ENCODE measurements around the gene NASP. TPM values are rescaled to one million over a fixed set of nuclear protein-coding genes. Genes with fewer than 3 reads are reported as not detected.

Gene NASP, protein sequence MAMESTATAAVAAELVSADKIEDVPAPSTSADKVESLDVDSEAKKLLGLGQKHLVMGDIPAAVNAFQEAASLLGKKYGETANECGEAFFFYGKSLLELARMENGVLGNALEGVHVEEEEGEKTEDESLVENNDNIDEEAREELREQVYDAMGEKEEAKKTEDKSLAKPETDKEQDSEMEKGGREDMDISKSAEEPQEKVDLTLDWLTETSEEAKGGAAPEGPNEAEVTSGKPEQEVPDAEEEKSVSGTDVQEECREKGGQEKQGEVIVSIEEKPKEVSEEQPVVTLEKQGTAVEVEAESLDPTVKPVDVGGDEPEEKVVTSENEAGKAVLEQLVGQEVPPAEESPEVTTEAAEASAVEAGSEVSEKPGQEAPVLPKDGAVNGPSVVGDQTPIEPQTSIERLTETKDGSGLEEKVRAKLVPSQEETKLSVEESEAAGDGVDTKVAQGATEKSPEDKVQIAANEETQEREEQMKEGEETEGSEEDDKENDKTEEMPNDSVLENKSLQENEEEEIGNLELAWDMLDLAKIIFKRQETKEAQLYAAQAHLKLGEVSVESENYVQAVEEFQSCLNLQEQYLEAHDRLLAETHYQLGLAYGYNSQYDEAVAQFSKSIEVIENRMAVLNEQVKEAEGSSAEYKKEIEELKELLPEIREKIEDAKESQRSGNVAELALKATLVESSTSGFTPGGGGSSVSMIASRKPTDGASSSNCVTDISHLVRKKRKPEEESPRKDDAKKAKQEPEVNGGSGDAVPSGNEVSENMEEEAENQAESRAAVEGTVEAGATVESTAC
- 100 to 1,000 TPM; 214 to 241 TPM for total RNA-seq

GRCh38 chr1:45583666-45584350 lies at the start of gene NASP:
Gene NASP (plus strand): TSS chr1:45584041. CDS start chr1:45584147, 106 bp downstream.
- peak within 1 kb of the TSS; percentile 94 for H3K27ac Mint-ChIP-seq
- DNase-seq, result peak; percentile 93 to 96
- H3K4me1 Mint-ChIP-seq (ENCODE audit: low read depth), result peaks cover 44% of the 10 kb centered on the region
- peak within 1 kb of the TSS; percentile 91 to 97 for H3K4me3 Mint-ChIP-seq
- no peaks in the 10 kb centered on the region for H3K9me3 Mint-ChIP-seq
- no peaks in the 10 kb centered on the region for H3K27me3 Mint-ChIP-seq (ENCODE audit: low read depth)
- H3K36me3 Mint-ChIP-seq (ENCODE audit: insufficient read depth in 2 of 2), result peaks cover 7 to 16% of the 10 kb centered on the region in 2 donors
- peak; percentile 68 to 73 for ATAC-seq (replicated peaks in 1 of 2)

DNA sequence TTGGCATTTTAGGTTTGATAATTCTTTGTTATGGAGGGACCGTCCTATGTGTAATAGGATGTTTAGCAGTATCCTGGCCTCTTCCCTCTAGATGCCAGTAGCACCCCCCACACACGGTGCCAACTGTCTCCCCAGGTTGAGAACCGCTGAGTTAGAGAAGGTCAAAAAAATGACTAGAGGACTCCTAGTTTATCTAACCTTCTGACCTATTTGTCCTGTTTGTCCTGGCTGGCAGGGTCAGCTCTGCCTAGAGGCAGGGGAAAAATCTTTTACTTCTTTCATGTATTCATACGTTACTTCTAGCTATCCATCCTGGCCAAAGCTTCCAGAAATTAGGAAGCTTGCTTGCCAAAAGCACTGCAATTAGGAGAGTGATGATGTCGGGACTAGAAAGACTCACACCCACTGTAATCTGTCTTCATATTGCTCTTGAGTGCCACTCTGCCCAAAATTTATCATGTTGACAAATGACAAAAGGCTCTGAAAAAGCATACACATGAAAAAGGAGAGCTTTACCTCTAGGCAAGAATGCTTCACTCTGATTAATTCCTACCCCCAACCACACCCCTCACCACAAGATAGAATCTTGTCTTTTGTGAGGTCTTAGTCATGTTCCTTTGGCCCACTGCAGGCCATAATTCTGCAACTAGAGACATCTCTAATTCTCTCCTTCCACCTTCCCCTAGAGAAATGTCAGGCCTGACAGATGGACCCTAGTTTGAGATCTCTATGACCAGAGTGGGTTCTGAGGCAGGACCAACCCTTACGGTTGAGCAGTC lies 47.7 kb upstream of the NASP start:
- Mint-ChIP-seq H3K36me3 (ENCODE audit: insufficient read depth in 2 of 2) (no peaks in the 10 kb centered on the region), H3K27me3 (ENCODE audit: low read depth) (peaks cover 16% of the 10 kb centered on the region), H3K4me3 (peak overlapping the region; percentile 34 to 58), H3K4me1 (ENCODE audit: low read depth) (peaks cover 22% of the 10 kb centered on the region), H3K9me3 (no peaks in the 10 kb centered on the region), H3K27ac (no peak overlapping the region)
- ATAC-seq (replicated peaks in 1 of 2) (peak; percentile 97 to 99), DNase-seq (peak; percentile 23 to 28)

- Mint-ChIP-seq H3K36me3 (ENCODE audit: insufficient read depth in 2 of 2) (no peaks in the 10 kb centered on the region), H3K27me3 (ENCODE audit: low read depth) (peaks cover 16% of the 10 kb centered on the region), H3K9me3 (no peaks in the 10 kb centered on the region), H3K4me3 (peak overlapping the region in 1 of 2 donors; percentile 42), H3K27ac (no peak overlapping the region), H3K4me1 (ENCODE audit: low read depth) (peaks cover 22% of the 10 kb centered on the region)
- ATAC-seq (replicated peaks in 1 of 2) (peak in 1 of 2 donors; percentile 8), DNase-seq (no peak)
Observed at GRCh38 chr1:45536886-45537285, 47.0 kb upstream of the NASP start.

DNA sequence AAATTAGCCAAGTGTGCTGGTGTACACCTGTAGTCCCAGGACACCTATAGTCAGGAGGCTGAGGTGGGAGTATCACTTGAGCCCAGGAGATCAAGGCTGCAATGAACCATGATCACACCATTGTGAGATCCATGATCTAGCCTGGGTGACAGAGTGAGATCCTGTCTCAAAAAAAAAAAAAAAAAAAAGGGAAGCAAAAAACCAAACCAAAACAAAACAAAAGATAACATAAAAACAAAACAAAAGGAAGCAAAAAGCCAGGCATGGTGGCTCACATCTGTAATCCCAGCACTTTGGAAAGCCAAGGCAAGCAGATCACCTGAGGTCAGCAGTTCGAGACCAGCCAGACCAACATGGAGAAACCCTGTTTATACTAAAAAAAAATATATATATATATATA lies 42.6 kb upstream of the NASP start:
- H3K27ac Mint-ChIP-seq, result peak overlapping the region; percentile 42
- no peak for ATAC-seq (replicated peaks in 1 of 2)
- H3K9me3 Mint-ChIP-seq, result no peaks in the 10 kb centered on the region

DNA sequence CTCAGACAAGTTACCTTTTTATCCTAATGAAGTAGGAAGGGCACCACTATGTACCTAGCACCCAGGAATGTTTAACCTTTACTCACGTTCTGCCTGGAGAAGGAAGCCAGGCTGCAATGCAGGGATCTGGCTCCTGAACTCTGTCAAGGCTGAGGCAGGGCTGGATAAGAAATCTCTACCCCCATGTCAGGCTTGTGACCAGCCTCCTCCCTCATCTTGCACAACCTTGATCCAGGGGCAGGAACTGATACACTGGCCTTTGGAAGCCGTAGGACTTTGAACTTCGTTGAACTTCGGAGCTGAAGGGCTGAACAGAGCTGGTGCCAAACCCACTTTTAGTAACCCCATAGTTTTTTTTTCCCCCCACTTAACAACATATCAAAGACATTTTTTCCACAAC lies 41.2 kb upstream of the NASP start:
- H3K27ac Mint-ChIP-seq, result no peak overlapping the region
- no peaks in the 10 kb centered on the region for H3K36me3 Mint-ChIP-seq (ENCODE audit: insufficient read depth in 2 of 2)
- H3K4me1 Mint-ChIP-seq (ENCODE audit: low read depth), result peaks cover 34% of the 10 kb centered on the region
- H3K9me3 Mint-ChIP-seq, result no peaks in the 10 kb centered on the region
- no peak overlapping the region for H3K4me3 Mint-ChIP-seq
- DNase-seq, result no peak
- ATAC-seq (replicated peaks in 1 of 2), result no peak
- peaks cover 1% of the 10 kb centered on the region for H3K27me3 Mint-ChIP-seq (ENCODE audit: low read depth)

More for the DNA sequence above, 42.6 kb upstream of the NASP start:
- no peak overlapping the region for H3K4me3 Mint-ChIP-seq
- H3K4me1 Mint-ChIP-seq (ENCODE audit: low read depth), result peaks cover 47% of the 10 kb centered on the region
- peaks cover 10% of the 10 kb centered on the region for H3K27me3 Mint-ChIP-seq (ENCODE audit: low read depth)
- DNase-seq, result no peak
- H3K36me3 Mint-ChIP-seq (ENCODE audit: insufficient read depth in 2 of 2), result no peaks in the 10 kb centered on the region

- Mint-ChIP-seq H3K9me3 (no peaks in the 10 kb centered on the region), H3K36me3 (ENCODE audit: insufficient read depth in 2 of 2) (no peaks in the 10 kb centered on the region), H3K27me3 (ENCODE audit: low read depth) (no peaks in the 10 kb centered on the region), H3K27ac (no peak overlapping the region), H3K4me1 (ENCODE audit: low read depth) (peaks cover 34% of the 10 kb centered on the region), H3K4me3 (peak overlapping the region; percentile 64 to 79)
- DNase-seq (peak; percentile 64 to 76), ATAC-seq (replicated peaks in 1 of 2) (peak; percentile 81 to 88)
Observed at GRCh38 chr1:45543581-45544417, 40.0 kb upstream of the NASP start.

GRCh38 chr1:45544530-45544929 lies 39.3 kb upstream of the NASP start:
- no peaks in the 10 kb centered on the region for H3K9me3 Mint-ChIP-seq
- H3K27ac Mint-ChIP-seq, result no peak overlapping the region
- H3K4me3 Mint-ChIP-seq, result peak overlapping the region; percentile 69 to 79
- peaks cover 34% of the 10 kb centered on the region for H3K4me1 Mint-ChIP-seq (ENCODE audit: low read depth)
- DNase-seq, result no peak
- H3K36me3 Mint-ChIP-seq (ENCODE audit: insufficient read depth in 2 of 2), result no peaks in the 10 kb centered on the region
- H3K27me3 Mint-ChIP-seq (ENCODE audit: low read depth), result no peaks in the 10 kb centered on the region
- no peak for ATAC-seq (replicated peaks in 1 of 2)

GRCh38 chr1:45545019-45545493 lies 38.8 kb upstream of the NASP start:
- ATAC-seq (replicated peaks in 1 of 2), result peak; percentile 71 to 75
- peak; percentile 30 to 52 for DNase-seq
- Mint-ChIP-seq H3K4me3 (peak overlapping the region; percentile 27 to 69), H3K36me3 (ENCODE audit: insufficient read depth in 2 of 2) (no peaks in the 10 kb centered on the region), H3K27me3 (ENCODE audit: low read depth) (no peaks in the 10 kb centered on the region), H3K27ac (no peak overlapping the region), H3K4me1 (ENCODE audit: low read depth) (peaks cover 35% of the 10 kb centered on the region), H3K9me3 (no peaks in the 10 kb centered on the region)

GRCh38 chr1:45545553-45546310 lies 38.1 kb upstream of the NASP start:
- ATAC-seq (replicated peaks in 1 of 2), result no peak
- DNase-seq, result no peak
- H3K9me3 Mint-ChIP-seq, result no peaks in the 10 kb centered on the region
- peak overlapping the region; percentile 4 for H3K27ac Mint-ChIP-seq
- H3K27me3 Mint-ChIP-seq (ENCODE audit: low read depth), result no peaks in the 10 kb centered on the region
- peak overlapping the region; percentile 27 to 69 for H3K4me3 Mint-ChIP-seq
- H3K36me3 Mint-ChIP-seq (ENCODE audit: insufficient read depth in 2 of 2), result no peaks in the 10 kb centered on the region
- H3K4me1 Mint-ChIP-seq (ENCODE audit: low read depth), result peaks cover 40% of the 10 kb centered on the region

DNA sequence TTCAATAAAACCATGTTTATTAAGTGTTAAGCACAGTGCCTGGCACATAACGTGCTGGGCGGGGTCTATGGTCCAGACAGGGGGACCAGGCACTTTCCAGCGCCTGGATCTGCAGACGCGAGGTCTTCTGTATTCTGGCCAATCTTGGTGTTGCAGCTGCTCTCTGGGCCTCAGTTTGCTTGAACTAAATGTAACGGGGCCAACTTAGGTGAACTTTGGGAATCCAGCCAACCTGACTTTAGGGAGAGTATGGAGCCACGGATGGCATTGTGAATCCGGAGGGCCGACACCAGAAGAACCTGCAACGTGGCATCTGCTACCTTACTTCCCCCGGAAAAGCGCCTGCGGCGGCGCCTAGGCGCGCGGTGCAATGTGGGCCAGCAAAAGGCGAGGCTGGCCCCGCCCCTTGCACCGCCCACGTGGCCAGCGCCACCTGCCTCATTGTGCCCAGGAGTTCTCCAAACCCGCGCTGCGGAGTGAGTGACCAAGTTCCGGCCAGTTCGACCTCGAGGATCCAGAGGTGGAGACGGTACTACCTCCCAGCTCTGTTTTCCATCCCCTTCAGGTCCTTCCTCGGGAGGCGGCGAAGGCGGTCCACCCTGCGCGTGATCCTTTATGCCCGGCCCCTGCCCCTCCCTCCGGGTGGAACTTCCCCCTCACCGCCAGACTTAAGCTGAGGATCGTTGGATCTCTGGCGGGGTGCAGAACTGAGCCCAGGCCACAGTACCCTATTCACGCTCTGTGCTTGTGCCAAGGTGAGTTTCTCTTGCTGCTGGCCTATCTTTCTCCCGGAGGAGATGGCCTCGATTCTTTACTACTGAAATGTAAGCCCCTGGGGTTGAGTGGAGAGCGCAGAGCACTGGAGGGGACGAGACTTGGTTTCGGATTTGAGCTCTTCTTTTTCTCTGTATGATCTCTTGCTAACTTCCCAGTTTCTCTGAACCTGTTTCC lies 33.2 kb upstream of the NASP start, which contains the start of gene AKR1A1:
Gene AKR1A1 (plus strand): TSS at position 426 of the 951 bp plus-strand sequence. CDS start 10,969 bp downstream, outside the sequence.
- Mint-ChIP-seq H3K9me3 (no peaks in the 10 kb centered on the region), H3K4me1 (ENCODE audit: low read depth) (peaks cover 25% of the 10 kb centered on the region), H3K27me3 (ENCODE audit: low read depth) (no peaks in the 10 kb centered on the region), H3K27ac (peak within 1 kb of the TSS; percentile 90), H3K4me3 (peak within 1 kb of the TSS; percentile 96 to 97), H3K36me3 (ENCODE audit: insufficient read depth in 2 of 2) (peaks cover 4 to 8% of the 10 kb centered on the region in 2 donors)
- ATAC-seq (replicated peaks in 1 of 2), result peak; percentile 96
- peak; percentile 90 to 93 for DNase-seq
